Measurements from ENCODE around the gene DNAJB13. TPM values are rescaled to one million over a fixed set of nuclear protein-coding genes. Genes with fewer than 3 reads are reported as not detected.

The DNAJB13 gene
- total and polyA plus RNA-seq, 4 donors = 0.40 to 7.2 (median 4.6) TPM

GRCh38 chr11:73963861-73964260, 13.0 kb downstream of the DNAJB13 start:
- WGBS (ENCODE audit: insufficient coverage) = no CpG with 5 or more reads among the region's 8 CpGs
- Histone ChIP-seq H3K4me3 (ENCODE audit: low read depth, low read length) (no peak overlapping the region), H3K27me3 (ENCODE audit: control insufficient read depth, insufficient read depth, low read length) (no peaks in the 10 kb centered on the region), H3K4me1 (ENCODE audit: control insufficient read depth, insufficient read depth, low read length) (peaks cover 15% of the 10 kb centered on the region), H3K27ac (ENCODE audit: low read depth, low read length) (no peak overlapping the region), H3K9me3 (ENCODE audit: control insufficient read depth, insufficient read depth, low read length) (no peaks in the 10 kb centered on the region), H3K36me3 (ENCODE audit: control insufficient read depth, insufficient read depth, low read length) (peaks cover 5% of the 10 kb centered on the region)
- DNase-seq (ENCODE audit: low read depth in 4 of 6, low spot score in 6 of 6) = no peak

GRCh38 chr11:73965076-73965763, 14.4 kb downstream of the DNAJB13 start:
- Histone ChIP-seq H3K4me3 (ENCODE audit: low read depth, low read length) (no peak overlapping the region), H3K36me3 (ENCODE audit: control insufficient read depth, insufficient read depth, low read length) (peaks cover 5% of the 10 kb centered on the region), H3K9me3 (ENCODE audit: control insufficient read depth, insufficient read depth, low read length) (no peaks in the 10 kb centered on the region), H3K27ac (ENCODE audit: low read depth, low read length) (no peak overlapping the region), H3K4me1 (ENCODE audit: control insufficient read depth, insufficient read depth, low read length) (peaks cover 15% of the 10 kb centered on the region), H3K27me3 (ENCODE audit: control insufficient read depth, insufficient read depth, low read length) (no peaks in the 10 kb centered on the region)
- no peak for DNase-seq (ENCODE audit: low read depth in 4 of 6, low spot score in 6 of 6)
- 92% methylated on average over 9 of the region's 10 CpGs for WGBS (ENCODE audit: insufficient coverage)

GRCh38 chr11:73965764-73966121, 14.9 kb downstream of the DNAJB13 start:
- no peaks in the 10 kb centered on the region for H3K9me3 ChIP-seq (ENCODE audit: control insufficient read depth, insufficient read depth, low read length)
- H3K27ac ChIP-seq (ENCODE audit: low read depth, low read length) = no peak overlapping the region
- peaks cover 15% of the 10 kb centered on the region for H3K4me1 ChIP-seq (ENCODE audit: control insufficient read depth, insufficient read depth, low read length)
- peaks cover 5% of the 10 kb centered on the region for H3K36me3 ChIP-seq (ENCODE audit: control insufficient read depth, insufficient read depth, low read length)
- H3K4me3 ChIP-seq (ENCODE audit: low read depth, low read length) = no peak overlapping the region
- no peaks in the 10 kb centered on the region for H3K27me3 ChIP-seq (ENCODE audit: control insufficient read depth, insufficient read depth, low read length)
- peak in 1 of 6 donors; percentile 36 for DNase-seq (ENCODE audit: low read depth in 4 of 6, low spot score in 6 of 6)
- WGBS (ENCODE audit: insufficient coverage) = no CpG with 5 or more reads among the region's 2 CpGs

GRCh38 chr11:73968356-73968966, 17.6 kb downstream of the DNAJB13 start:
- Histone ChIP-seq H3K9me3 (ENCODE audit: control insufficient read depth, insufficient read depth, low read length) (no peaks in the 10 kb centered on the region), H3K27ac (ENCODE audit: low read depth, low read length) (no peak overlapping the region), H3K36me3 (ENCODE audit: control insufficient read depth, insufficient read depth, low read length) (peaks cover 5% of the 10 kb centered on the region), H3K27me3 (ENCODE audit: control insufficient read depth, insufficient read depth, low read length) (no peaks in the 10 kb centered on the region), H3K4me3 (ENCODE audit: low read depth, low read length) (no peak overlapping the region), H3K4me1 (ENCODE audit: control insufficient read depth, insufficient read depth, low read length) (peaks cover 15% of the 10 kb centered on the region)
- WGBS (ENCODE audit: insufficient coverage) = 86% methylated on average over 15 of the region's 15 CpGs
- DNase-seq (ENCODE audit: low read depth in 4 of 6, low spot score in 6 of 6) = no peak

- Histone ChIP-seq H3K27ac (ENCODE audit: low read depth, low read length) (no peak overlapping the region), H3K4me3 (ENCODE audit: low read depth, low read length) (no peak overlapping the region), H3K9me3 (ENCODE audit: control insufficient read depth, insufficient read depth, low read length) (no peaks in the 10 kb centered on the region), H3K4me1 (ENCODE audit: control insufficient read depth, insufficient read depth, low read length) (peaks cover 11% of the 10 kb centered on the region), H3K36me3 (ENCODE audit: control insufficient read depth, insufficient read depth, low read length) (peaks cover 5% of the 10 kb centered on the region), H3K27me3 (ENCODE audit: control insufficient read depth, insufficient read depth, low read length) (no peaks in the 10 kb centered on the region)
- DNase-seq (ENCODE audit: low read depth in 4 of 6, low spot score in 6 of 6) = no peak
- WGBS (ENCODE audit: insufficient coverage) = 92% methylated on average over 1 of the region's 2 CpGs
These were observed 18.3 kb downstream of the DNAJB13 start for GRCh38 chr11:73969091-73969490.

GRCh38 chr11:73969991-73970800, 19.4 kb downstream of the DNAJB13 start:
- Histone ChIP-seq H3K4me1 (ENCODE audit: control insufficient read depth, insufficient read depth, low read length) (peaks cover under 1% of the 10 kb centered on the region), H3K4me3 (ENCODE audit: low read depth, low read length) (no peak overlapping the region), H3K27me3 (ENCODE audit: control insufficient read depth, insufficient read depth, low read length) (no peaks in the 10 kb centered on the region), H3K36me3 (ENCODE audit: control insufficient read depth, insufficient read depth, low read length) (peaks cover 13% of the 10 kb centered on the region), H3K9me3 (ENCODE audit: control insufficient read depth, insufficient read depth, low read length) (no peaks in the 10 kb centered on the region), H3K27ac (ENCODE audit: low read depth, low read length) (no peak overlapping the region)
- DNase-seq (ENCODE audit: low read depth in 4 of 6, low spot score in 6 of 6) = no peak
- 80% methylated on average over 4 of the region's 13 CpGs for WGBS (ENCODE audit: insufficient coverage)

GRCh38 chr11:73971175-73971719, 20.4 kb downstream of the DNAJB13 start:
- no peak for DNase-seq (ENCODE audit: low read depth in 4 of 6, low spot score in 6 of 6)
- H3K9me3 ChIP-seq (ENCODE audit: control insufficient read depth, insufficient read depth, low read length) = no peaks in the 10 kb centered on the region
- H3K27ac ChIP-seq (ENCODE audit: low read depth, low read length) = no peak overlapping the region
- H3K4me1 ChIP-seq (ENCODE audit: control insufficient read depth, insufficient read depth, low read length) = no peaks in the 10 kb centered on the region
- H3K36me3 ChIP-seq (ENCODE audit: control insufficient read depth, insufficient read depth, low read length) = peaks cover 21% of the 10 kb centered on the region
- H3K4me3 ChIP-seq (ENCODE audit: low read depth, low read length) = no peak overlapping the region
- H3K27me3 ChIP-seq (ENCODE audit: control insufficient read depth, insufficient read depth, low read length) = no peaks in the 10 kb centered on the region
- WGBS (ENCODE audit: insufficient coverage) = 95% methylated on average over 3 of the region's 6 CpGs

- no peak for DNase-seq (ENCODE audit: low read depth in 4 of 6, low spot score in 6 of 6)
- Histone ChIP-seq H3K27me3 (ENCODE audit: control insufficient read depth, insufficient read depth, low read length) (no peaks in the 10 kb centered on the region), H3K36me3 (ENCODE audit: control insufficient read depth, insufficient read depth, low read length) (peaks cover 28% of the 10 kb centered on the region), H3K4me1 (ENCODE audit: control insufficient read depth, insufficient read depth, low read length) (no peaks in the 10 kb centered on the region), H3K27ac (ENCODE audit: low read depth, low read length) (no peak overlapping the region), H3K4me3 (ENCODE audit: low read depth, low read length) (no peak overlapping the region), H3K9me3 (ENCODE audit: control insufficient read depth, insufficient read depth, low read length) (no peaks in the 10 kb centered on the region)
- no CpG with 5 or more reads among the region's 1 CpG for WGBS (ENCODE audit: insufficient coverage)
These were observed 21.4 kb downstream of the DNAJB13 start for GRCh38 chr11:73972187-73972586.

- no peak for DNase-seq (ENCODE audit: low read depth in 4 of 6, low spot score in 6 of 6)
- 92% methylated on average over 9 of the region's 11 CpGs for WGBS (ENCODE audit: insufficient coverage)
These were observed 22.0 kb downstream of the DNAJB13 start for GRCh38 chr11:73972620-73973449.

More at GRCh38 chr11:73972620-73973449, 22.0 kb downstream of the DNAJB13 start:
- Histone ChIP-seq H3K4me1 (ENCODE audit: control insufficient read depth, insufficient read depth, low read length) (no peaks in the 10 kb centered on the region), H3K27me3 (ENCODE audit: control insufficient read depth, insufficient read depth, low read length) (no peaks in the 10 kb centered on the region), H3K27ac (ENCODE audit: low read depth, low read length) (no peak overlapping the region), H3K9me3 (ENCODE audit: control insufficient read depth, insufficient read depth, low read length) (no peaks in the 10 kb centered on the region), H3K4me3 (ENCODE audit: low read depth, low read length) (no peak overlapping the region), H3K36me3 (ENCODE audit: control insufficient read depth, insufficient read depth, low read length) (peaks cover 33% of the 10 kb centered on the region)
